Measurements from ENCODE around the gene LARGE1.
A peak's percentile ranks its signal among the peaks of the same experiment; 100 is the strongest.

Gene LARGE1

DNA sequence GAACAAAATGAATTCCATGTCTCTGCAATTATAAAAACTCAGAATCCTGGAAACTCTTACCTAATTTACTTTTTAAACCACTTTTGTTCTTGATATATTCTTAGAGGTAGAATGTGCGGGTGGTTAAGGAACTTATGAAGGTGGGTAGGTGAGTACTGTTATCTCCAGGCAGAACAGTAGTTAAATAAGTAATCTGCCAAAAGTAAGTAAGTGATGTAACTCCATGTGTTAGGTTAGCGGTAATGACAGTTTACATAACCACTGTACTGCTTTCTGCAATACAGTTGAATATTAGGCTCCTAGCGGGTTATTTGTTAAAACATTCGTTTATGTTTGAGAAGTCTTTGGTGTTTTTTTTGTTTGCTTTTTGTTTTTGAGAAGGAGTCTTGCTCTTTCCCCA lies 7.1 kb downstream of the LARGE1 start:
- DNase-seq (ENCODE audit: low spot score) = no peak

DNA sequence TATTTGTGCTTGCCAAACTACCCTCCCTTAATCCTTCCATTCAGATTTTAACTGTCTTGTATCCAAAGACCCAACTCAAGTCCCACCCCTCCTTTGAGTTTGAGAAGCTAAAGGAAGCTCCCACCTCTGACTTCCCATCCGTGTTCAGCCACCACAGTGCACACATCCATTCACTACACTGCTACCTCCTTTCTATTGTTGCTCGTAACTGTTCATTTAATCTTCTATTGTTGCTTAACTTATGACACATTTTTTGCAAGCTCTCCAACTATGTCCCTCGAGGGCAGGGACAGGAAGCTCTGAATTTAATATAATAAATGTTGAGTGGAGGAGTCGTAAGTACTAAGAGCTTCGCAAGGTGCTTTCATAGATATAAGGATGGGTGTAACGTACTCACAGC lies 10.4 kb downstream of the LARGE1 start:
- DNase-seq (ENCODE audit: low spot score) = peak; percentile 12

DNA sequence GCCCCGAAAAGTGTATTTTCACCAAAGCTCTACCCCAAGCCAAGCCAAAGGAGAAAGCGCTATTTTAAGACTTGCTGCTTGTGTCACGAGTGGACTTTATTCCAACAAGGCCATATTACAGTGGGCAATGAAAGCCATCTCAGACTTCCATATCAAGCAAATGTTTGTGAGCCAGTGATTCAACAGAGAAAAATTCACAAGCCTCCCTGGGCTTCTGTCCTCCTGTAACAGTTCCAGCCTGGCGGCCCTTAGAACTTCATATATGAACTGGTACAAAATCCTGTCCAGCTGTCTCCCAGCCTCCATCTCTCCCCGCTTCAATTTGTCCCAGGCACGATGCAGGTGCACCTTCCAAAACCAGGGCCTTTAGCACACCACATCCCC lies 11.2 kb downstream of the LARGE1 start:
- DNase-seq (ENCODE audit: low spot score) = no peak

DNA sequence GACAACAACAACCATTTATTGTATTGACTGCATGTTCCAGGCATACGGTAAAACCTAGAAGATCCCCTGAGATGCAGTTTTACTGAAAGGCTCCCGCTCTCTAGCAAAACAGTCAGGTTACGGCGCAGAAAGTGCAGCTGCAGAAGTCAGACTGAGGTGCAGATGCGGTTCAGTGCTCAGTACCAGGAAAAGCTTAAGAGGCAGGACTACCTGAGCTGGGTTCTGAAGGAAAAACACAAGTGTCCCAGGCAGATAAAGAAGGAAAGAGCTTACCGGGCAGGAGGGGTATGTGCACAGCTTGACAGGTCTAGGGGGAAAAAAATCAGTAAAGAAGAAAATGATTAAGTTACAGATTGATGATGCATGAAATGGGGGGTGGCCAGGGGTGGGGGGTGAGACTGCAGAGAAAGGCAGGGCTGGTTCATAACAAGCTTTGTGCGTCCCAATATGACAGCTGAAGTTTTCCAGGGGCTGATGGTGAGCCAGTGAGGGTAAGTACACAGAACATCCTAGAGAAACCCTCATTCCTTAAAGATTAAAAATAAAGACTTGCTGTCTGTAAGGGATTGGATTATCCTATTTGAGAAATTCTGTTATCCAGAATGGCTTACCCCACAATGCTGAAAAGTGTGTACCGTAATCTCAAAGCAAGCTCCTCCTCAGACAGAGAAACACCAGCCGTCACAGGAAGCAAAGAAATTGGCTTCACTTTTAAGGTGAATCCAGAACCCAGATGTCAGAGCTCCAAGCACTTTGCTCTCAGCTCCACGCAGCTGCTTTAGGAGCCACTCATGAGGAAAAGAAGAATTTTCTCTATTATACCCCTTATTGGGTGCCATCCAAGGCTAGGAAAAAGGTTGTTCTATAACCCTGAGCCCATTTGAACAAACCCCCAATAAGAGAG lies 11.9 kb downstream of the LARGE1 start:
- DNase-seq (ENCODE audit: low spot score) = no peak

DNA sequence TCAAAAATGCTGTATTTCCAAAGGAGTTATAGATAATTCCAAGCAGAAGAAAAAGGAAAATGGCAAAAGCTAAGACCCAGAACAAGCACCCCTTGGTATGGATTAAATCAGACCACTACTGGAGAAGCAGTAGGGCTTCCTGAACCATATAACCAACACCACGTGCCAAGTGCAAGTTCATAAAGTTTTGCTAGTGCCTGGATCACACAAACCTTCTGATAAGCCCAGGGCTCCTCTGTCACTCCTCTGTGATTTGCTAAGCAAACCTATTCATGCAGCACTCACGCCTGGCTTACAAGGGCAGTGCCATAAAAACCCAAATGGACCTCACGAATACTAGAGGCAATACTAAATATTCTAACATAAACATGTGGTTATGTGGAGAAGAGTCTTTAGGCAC lies 13.3 kb downstream of the LARGE1 start:
- DNase-seq (ENCODE audit: low spot score) = no peak

DNA sequence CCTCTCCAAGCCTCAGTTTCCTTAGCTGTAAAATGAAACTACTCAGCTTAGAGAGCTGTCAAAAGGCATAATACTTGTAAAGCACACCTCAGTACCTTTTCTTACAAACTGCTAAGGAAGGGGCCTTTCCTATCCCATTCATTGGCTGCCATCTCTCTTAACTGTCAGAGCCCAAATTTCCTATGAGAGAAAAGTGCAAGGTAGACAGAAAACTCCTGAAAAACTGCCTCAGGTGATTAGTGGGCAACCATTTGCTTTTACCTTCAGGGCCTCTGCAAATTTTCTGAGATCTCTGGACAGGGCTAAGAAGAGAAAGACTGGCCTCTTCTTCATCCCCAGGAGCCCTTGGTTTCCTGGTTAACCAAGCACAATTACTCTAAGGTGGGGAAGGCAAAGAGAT lies 13.8 kb downstream of the LARGE1 start:
- no peak for DNase-seq (ENCODE audit: low spot score)

DNA sequence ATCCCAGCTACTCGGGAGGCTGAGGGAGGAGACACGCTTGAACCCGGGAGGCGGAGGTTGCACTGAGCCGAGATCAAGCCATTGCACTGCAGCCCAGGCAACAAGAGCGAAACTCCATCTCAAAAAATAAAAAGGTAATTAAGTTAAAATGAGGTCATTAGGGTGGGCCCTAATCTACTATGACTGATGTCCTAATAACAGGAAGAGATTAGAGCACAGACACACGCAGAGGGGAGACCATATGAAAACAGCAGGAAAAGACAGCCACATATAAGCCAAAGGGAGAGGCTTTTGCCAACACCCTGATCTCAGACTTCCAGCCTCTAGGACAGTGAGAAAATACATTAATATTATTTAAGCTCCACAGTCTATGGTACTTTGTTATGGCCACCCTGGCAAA lies 17.3 kb downstream of the LARGE1 start:
- DNase-seq (ENCODE audit: low spot score) = no peak

DNA sequence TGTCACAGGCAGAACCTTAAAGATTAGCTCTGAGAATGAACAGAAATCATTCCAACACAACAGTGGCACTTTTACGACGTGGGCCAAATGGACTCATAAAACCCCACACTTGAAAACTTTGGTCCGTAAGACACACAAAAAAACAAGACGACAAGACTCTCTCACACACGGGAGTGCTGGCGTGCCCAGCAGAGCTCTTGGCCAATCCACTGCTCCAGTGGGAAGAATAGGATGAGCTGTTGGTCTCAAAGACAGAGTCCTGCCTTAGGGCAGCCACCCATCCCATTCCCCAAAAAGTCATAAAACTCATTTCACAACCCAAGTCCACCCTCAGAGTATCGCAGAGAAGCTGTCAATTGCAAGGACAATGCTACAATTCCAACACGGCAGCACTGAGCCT lies 18.2 kb downstream of the LARGE1 start:
- no peak for DNase-seq (ENCODE audit: low spot score)

DNA sequence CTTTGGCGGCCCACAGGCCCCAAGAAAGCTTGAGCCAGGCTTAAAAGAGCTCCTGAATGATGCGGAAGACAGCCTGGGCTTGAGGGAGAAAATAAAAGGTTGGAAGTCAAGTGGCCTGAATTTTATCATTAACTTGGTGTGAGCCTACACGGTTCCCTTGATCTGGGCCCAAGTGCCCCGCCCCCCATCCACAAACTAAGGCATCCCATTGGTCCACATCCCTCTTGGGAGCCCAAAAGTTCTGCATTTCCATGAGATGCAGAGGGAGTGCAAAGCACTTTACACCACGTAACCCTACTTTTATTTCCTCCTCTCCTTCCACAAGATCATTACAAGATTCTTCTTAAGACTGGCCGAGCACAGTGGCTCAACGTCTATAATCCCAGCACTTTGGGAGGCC lies 22.2 kb downstream of the LARGE1 start:
- DNase-seq (ENCODE audit: low spot score) = no peak

DNA sequence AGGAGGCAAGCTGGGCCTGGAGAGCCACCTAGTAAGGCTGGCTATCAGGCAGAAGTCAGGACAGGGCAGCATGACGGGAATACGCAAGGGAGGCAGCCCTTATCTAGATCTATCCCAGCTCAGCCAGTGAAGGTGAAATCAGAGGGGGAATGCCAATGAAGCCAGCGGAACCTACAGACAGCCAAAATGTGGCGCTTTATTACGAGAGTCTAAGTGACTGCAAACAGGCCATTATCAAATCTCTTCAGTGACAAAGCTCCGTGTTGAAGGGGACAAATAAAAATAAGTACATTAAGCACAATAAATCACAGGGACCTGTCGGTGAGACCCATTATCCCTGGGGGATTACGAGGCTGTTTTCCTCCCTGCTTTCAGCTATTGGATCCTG lies 22.8 kb downstream of the LARGE1 start:
- no peak for DNase-seq (ENCODE audit: low spot score)

DNA sequence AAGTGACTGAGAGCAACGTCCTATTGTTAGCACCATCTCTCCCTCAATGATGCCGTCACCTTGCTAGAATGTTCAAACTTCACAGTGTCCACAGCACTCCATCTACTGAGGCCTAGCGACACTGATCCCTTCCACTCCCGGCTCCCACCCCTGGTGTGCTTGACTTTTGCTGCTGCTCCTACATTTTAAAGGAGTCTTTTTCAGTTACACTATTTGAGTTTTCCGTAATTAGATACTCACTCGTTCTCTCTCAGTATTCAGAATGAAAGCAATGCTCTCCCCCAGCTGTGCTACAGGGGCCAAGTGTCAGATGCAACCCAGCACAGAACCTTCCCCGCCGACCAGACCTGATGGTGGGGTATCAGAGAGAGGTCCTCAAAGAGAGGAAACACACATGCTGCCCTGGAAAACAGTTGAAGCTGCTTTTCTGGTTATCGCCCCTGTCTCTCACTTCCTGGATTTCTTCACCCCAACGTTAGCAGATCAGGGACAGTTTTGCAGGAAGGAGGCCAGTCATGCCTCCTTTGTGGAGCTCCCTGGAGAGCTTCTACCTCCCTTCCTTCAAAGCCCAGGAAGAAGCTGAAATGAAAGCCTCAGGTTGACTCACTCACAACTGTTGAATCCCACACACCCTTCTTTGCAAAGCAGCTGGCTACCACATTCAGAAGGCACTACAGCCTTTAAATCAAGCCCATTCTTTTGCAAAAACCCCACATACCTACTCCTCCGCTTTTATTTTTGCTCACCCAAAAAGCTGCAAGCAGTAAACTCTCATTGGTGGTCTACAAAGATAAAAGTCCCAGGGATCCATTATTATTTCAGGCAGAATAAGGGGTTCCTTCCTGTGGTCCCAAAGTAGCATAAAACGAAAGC lies 23.5 kb downstream of the LARGE1 start:
- DNase-seq (ENCODE audit: low spot score) = peak; percentile 38

DNA sequence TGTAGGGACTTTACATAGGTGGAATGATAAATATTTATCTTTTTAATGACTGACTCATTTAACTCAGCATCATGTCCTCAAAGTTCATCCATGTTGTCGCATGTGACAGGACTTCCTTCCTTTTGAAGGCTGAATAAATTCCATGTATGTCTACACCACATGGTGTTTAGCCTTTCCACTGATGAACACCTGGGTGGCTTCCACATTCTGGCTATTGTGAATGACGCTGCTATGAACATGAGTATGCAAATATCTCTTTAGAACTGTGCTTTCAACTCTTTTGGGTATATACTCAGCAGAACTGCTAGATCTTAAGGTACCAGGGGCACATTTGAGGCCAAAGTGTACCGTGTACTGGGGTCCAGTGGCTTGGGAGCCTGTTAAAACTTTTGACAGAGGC lies 24.1 kb downstream of the LARGE1 start:
- no peak for DNase-seq (ENCODE audit: low spot score)

DNA sequence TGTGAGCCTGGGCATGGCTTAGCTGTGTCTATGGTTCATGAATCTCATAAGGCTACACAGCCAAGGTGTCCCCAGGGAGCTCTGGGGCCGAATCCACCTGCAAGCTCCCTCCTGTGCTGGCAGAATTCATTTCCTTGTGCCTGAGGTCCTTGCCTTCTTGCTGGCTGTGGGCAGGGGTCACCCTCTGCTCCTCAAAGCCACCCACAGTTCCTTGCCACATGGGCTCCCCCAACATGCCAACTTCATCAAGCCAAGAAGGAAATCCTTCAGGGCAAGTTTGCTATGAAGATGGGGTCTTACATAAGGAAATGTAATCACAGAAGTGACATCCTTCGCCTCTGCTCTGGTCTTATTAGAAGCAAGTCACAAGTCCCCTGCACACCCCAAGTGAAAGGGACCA lies 24.8 kb downstream of the LARGE1 start:
- no peak for DNase-seq (ENCODE audit: low spot score)

DNA sequence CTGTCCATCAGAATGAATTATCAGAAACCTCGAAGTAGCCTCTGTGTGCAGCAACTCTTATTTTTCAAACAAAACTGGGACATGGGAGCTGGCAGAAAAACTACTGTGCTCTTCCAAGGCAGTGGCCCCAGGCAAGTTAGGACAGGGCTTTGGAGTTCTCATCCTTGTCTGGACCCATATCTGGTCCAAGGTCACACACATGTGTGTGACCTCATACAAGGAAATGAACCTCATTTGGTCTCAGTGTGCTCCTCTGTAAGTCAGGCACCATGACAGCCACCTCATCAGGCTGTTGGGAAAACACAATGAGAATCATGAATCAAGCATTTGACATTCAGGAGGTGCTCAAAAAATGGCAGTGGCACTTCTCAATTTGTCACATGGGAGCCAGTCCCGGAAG lies 25.8 kb downstream of the LARGE1 start:
- DNase-seq (ENCODE audit: low spot score) = no peak

DNA sequence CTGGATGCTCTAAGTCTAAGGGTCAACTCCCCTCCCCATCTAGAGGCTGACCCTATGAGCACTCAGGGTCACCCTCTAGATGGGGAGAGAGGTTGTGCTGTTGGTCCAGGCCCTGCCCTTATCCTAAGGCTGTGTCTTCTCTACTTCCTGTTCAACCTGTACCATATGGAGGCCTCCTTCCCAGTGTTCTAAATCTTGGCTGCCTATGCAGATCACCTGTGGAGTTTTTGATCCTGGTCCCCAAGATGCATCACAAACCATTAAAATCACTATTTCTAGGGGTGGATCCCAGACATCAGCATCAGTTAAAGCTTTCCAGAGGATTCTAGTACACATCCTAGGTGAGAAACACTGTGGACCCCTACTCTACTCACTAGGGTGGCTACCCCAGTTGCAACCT lies 26.2 kb downstream of the LARGE1 start:
- no peak for DNase-seq (ENCODE audit: low spot score)

DNA sequence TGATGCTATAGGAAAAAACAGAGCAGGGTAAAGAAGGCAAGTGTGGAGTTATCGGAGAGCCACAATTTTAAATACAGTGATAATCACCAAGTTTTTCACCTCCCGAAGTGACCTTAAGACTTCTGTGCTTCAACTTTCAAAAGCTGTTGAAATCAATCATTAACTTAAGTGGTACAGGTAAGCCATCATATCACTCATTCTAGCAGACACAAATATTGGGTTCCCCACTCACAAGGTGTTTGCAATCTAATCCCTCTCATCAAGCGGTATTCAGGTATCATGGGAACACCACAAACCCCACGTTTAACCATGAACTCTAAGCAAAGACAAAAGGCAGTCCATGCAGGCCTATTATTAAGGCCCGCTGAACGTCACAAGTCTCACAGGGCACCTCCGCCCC lies 26.8 kb downstream of the LARGE1 start:
- no peak for DNase-seq (ENCODE audit: low spot score)

DNA sequence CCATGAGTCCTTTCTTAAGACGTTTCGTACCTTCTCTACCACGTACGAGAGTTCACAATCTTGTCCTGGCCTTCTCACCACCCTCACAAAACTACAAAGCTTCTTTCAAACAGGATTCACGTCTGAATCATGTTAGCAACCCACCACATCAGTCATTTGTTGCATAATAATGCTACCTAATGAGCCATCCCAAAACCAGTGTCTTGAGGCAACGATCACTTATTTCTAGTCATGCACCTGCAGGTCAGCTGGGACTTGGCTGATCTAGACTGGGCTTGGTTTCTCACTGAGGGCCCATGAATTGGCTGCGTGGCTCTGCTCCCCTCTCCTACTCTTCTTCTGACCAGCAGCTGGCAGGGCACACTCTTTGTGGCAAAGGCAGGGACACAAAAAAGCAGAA lies 28.3 kb downstream of the LARGE1 start:
- DNase-seq (ENCODE audit: low spot score) = no peak

DNA sequence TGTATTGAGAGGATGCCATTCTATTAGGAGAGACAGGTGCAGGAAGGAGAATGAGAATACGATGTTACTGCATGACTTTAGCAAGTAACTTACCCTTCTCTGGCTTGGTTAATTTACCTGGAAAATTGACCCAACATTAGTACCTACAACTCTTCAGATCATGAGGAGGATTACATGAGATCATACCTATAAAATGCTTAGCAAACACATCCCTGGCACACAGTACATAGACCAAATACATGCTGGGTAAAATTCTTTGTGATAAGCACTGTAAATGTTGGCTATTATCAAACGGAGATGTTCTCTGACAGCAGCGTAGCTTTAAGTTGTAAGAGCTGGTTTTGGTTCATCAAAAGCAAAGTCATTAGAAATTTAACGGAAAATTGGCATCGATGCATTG lies 28.8 kb downstream of the LARGE1 start:
- no peak for DNase-seq (ENCODE audit: low spot score)

DNA sequence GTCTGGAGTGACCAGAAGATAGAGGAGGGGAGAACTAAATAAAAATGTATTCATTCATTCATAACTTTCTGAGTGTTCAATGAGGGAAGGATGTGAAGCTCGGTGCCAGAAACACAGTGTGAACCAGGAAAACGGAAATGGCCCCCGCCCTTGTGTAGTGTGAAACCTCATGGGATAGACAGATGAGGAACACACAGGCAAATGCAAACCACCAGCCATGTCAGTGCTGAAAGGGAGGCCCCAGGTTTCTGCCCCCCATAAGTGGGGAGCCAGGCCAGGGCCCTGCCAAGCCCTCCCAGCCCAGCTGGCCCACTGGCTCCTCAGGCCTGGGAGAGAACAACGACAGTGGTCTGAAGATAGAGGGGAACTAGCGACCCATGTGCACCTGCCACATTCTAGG lies 30.5 kb downstream of the LARGE1 start:
- no peak for DNase-seq (ENCODE audit: low spot score)

DNA sequence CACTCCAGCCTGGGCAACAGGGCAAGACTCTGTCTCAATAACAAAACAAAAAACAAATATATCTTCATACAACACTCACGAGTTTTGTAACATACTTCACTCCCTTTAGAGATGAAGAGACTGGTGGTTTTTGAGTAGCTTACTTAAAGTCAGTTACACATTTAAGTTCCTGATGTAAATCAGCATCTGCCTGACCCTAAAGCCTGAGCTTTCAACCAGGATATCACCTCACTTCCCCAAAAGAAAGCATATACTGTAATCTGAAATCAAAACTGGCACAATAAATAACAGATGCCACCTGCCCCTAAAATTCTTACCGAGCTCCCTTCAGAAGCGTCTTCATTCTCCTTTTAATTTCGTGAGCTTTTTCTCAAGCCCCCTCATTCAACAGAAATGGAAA lies 31.5 kb downstream of the LARGE1 start:
- no peak for DNase-seq (ENCODE audit: low spot score)

DNA sequence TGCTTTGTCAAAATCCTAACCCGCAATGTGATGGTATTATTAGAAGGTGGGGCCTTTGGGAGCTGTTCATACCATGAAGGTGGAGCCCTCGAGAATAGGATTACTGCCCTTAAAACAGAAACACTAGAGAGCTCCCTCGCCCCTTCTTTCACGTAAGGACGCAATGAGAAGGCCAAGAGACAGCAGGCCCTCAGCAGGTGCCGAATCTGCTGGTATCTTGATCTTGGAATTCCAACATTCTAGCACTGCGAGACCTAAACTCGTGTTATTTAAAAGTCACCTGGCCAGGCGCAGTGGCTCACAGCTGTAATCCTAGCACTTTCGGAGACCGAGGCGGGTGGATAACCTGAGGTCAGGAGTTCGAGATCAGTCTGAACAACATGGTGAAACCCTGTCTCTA lies 33.1 kb downstream of the LARGE1 start:
- no peak for DNase-seq (ENCODE audit: low spot score)

DNA sequence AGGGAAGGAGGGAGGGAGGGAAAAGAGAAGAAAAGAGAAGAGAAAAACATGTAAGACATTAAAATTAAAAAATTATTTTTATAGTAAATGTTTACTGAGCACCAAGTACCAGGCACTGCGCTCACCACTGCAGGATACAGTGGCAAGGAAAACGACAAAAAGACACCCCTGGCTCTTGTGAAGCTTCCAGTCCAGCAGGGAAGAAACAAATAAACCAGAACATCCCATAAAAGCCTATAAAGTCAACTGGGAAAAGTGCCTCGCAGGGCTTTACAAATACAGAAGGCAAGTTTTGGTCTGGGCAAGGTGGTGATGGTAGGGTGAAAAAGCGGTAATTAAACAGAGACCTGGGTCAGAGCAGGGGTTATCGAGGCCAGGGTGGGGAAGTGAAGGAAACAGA lies 33.6 kb downstream of the LARGE1 start:
- DNase-seq (ENCODE audit: low spot score) = no peak

DNA sequence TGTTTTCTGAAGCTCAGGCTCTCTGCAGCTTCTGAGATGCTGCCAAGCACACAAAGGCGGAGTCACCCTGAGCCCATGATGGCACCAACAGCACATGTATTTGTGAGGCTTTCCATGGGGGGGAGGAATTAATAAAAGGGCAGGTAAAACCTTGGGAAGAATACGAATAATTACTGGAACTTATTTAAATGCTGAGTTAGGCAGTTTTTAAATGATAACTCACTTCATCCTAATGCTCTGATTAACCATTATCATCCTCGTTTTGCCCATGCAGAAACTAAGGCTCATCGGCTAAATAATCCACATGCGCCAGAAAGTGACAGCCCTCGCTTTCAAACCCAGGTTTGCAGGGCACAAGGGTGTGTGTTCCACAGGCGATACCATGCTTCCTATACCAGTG lies 35.4 kb downstream of the LARGE1 start:
- no peak for DNase-seq (ENCODE audit: low spot score)
